HG03460 (cell line): ENCODE data around the gene OSGEP.

ENCODE experiments used
- ATAC-seq: cut with Tn5 transposase; IDR thresholded peaks from one replicate; pipeline ENCODE4 v1.9.1; 2021; ENCODE audit not compliant: unreplicated experiment

The OSGEP gene

GRCh38 chr14:20454516-20455354 lies at the start of gene OSGEP, which contains the start of gene APEX1:
OSGEP (minus strand) TSS chr14:20454812; CDS start chr14:20454683, 129 bp downstream.
APEX1 (plus strand) TSS chr14:20455226; CDS start chr14:20455646, 420 bp downstream.
- peak; percentile 83 for ATAC-seq

GRCh38 chr14:20503898-20504297 lies 49.3 kb upstream of the OSGEP start:
- no peak for ATAC-seq

GRCh38 chr14:20501346-20501745 lies 46.7 kb upstream of the OSGEP start:
- ATAC-seq, result no peak

GRCh38 chr14:20499881-20500280 lies 45.3 kb upstream of the OSGEP start:
- ATAC-seq, result no peak

GRCh38 chr14:20499108-20499507 lies 44.5 kb upstream of the OSGEP start:
- no peak for ATAC-seq

GRCh38 chr14:20498622-20499021 lies 44.0 kb upstream of the OSGEP start:
- ATAC-seq, result no peak

- no peak for ATAC-seq
Observed at GRCh38 chr14:20494935-20495766, 40.5 kb upstream of the OSGEP start.

GRCh38 chr14:20493634-20494033 lies 39.0 kb upstream of the OSGEP start:
- ATAC-seq, result no peak

GRCh38 chr14:20492486-20492885 lies 37.9 kb upstream of the OSGEP start:
- no peak for ATAC-seq

GRCh38 chr14:20490563-20490962 lies 36.0 kb upstream of the OSGEP start:
- ATAC-seq, result no peak

- ATAC-seq, result peak; percentile 50
Observed at GRCh38 chr14:20489093-20489994, 34.7 kb upstream of the OSGEP start.

GRCh38 chr14:20487396-20487725 lies 32.7 kb upstream of the OSGEP start:
- ATAC-seq, result no peak

- ATAC-seq, result no peak
Observed at GRCh38 chr14:20486684-20487395, 32.2 kb upstream of the OSGEP start.

GRCh38 chr14:20485900-20486299 lies 31.3 kb upstream of the OSGEP start:
- no peak for ATAC-seq

GRCh38 chr14:20482382-20482781 lies 27.8 kb upstream of the OSGEP start:
- ATAC-seq, result no peak

- ATAC-seq, result no peak
Observed at GRCh38 chr14:20478894-20479293, 24.3 kb upstream of the OSGEP start.

GRCh38 chr14:20477211-20477876 lies 22.7 kb upstream of the OSGEP start:
- no peak for ATAC-seq

GRCh38 chr14:20476776-20477175 lies 22.2 kb upstream of the OSGEP start:
- no peak for ATAC-seq

GRCh38 chr14:20472536-20473169 lies 18.0 kb upstream of the OSGEP start:
- ATAC-seq, result no peak

- ATAC-seq, result no peak
Observed at GRCh38 chr14:20470603-20470901, 15.9 kb upstream of the OSGEP start.
